Activated T-helper 1 cell treated with anti-CD3 and anti-CD28 coated beads, Interleukin-12 subunit alpha, Interleukin-12 subunit beta, Interleukin-2, Interleukin-4 antibody, amounts not matched to agents 30 ng/mL and 10 ng/mL and 1 ng/mL, durations not matched to agents 14 hours and 24 hours and 36 hours (primary cell): ENCODE data around the gene ZNF300. TPM values are rescaled to one million over a fixed set of nuclear protein-coding genes. Genes with fewer than 3 reads are reported as not detected.
A peak's percentile ranks its signal among the peaks of the same experiment; 100 is the strongest.

Experiments
- DNase-seq: peaks from one replicate; pipeline ENCODE4 v3.0.0; 2021; ENCODE audit warnings: low spot score
- H3K27ac Mint-ChIP-seq: one replicate; pipeline ENCODE4 v1.8.0; 2021; ENCODE audit warnings: mild to moderate bottlenecking, mixed read lengths
- H3K27me3 Mint-ChIP-seq: one replicate; pipeline ENCODE4 v1.8.0; 2022; ENCODE audit warnings: mild to moderate bottlenecking, moderate library complexity, mixed read lengths; ENCODE audit not compliant: insufficient read depth
- H3K36me3 Mint-ChIP-seq: one replicate; pipeline ENCODE4 v1.8.0; 2021; ENCODE audit warnings: low read depth, mixed read lengths
- H3K4me1 Mint-ChIP-seq: one replicate; pipeline ENCODE4 v1.8.0; 2021; ENCODE audit warnings: low read depth, mixed read lengths
- H3K4me3 Mint-ChIP-seq: one replicate; pipeline ENCODE4 v1.8.0; 2021; ENCODE audit warnings: mild to moderate bottlenecking, moderate library complexity, mixed read lengths
- H3K9me3 Mint-ChIP-seq: one replicate; pipeline ENCODE4 v1.8.0; 2021; ENCODE audit warnings: mixed read lengths
- intact Hi-C: fragments of 100-400 bp; cut with micrococcal nuclease; formaldehyde crosslinking; loops from one replicate; pipeline ENCODE4 v1.15.1; 2024
- total RNA-seq: library from RNA; stranded (reverse); gene quantifications from 2 replicates; pipeline ENCODE4 v1.2.3, GENCODE V29; 2022

ZNF300 gene
- total RNA-seq: 0.56 and 0.57 TPM in 2 replicates

DNA sequence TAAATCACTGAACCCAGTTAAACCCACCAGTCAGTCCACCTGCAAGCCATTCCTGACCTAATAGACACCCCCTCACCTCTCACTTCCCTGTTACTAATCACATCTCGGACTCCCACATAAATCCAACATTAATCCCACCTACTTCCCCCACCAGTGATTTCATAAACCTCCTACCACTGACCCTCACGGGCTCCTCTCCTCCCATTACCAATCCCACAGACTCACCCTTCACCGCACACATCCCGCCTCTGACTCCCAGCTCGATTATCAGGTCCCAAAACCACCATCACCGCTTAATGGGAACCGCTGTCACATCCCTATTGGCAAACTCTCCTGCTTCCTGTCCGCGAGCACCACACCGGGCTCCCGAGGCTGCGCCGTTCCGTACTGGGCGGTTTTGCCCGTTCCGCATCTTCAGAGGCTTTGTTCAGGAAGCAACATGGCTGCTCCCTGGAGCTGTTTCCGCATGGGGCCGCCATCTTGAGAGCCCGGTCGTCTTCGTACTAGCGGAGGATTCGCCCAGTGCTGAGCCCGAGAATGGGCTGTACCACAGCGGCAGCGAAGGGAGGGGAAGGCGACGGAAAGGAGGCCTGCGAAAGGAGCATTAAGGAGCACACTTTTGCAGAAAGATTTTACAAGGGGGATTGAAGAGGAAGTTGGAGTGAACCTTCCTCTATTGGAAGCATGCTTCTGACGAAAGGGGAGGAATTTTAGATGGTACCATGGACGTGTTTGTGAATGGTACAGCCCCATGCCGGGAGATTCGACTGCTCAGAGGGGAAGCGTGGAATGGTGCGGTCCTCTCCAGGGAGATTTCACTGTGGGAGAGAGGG, at the start of gene ZNF300:
Gene ZNF300 (minus strand): TSS at position 502 of the 833 bp plus-strand sequence. CDS start 1,825 bp downstream, outside the sequence.
- intact Hi-C loops: no loop called here
- no peaks in the 10 kb centered on the region for H3K27me3 Mint-ChIP-seq
- DNase-seq: peak; percentile 2
- H3K4me3 Mint-ChIP-seq: peak within 1 kb of the TSS; percentile 77
- peaks cover 62% of the 10 kb centered on the region for H3K9me3 Mint-ChIP-seq
- peak within 1 kb of the TSS; percentile 86 for H3K27ac Mint-ChIP-seq
- peaks cover 10% of the 10 kb centered on the region for H3K36me3 Mint-ChIP-seq
- H3K4me1 Mint-ChIP-seq: no peaks in the 10 kb centered on the region

- H3K36me3 Mint-ChIP-seq: no peaks in the 10 kb centered on the region
- no peak for DNase-seq
- H3K4me3 Mint-ChIP-seq: no peak overlapping the region
- H3K27ac Mint-ChIP-seq: no peak overlapping the region
- H3K9me3 Mint-ChIP-seq: peaks cover 81% of the 10 kb centered on the region
- intact Hi-C loops: no loop called here
- no peaks in the 10 kb centered on the region for H3K27me3 Mint-ChIP-seq
- no peaks in the 10 kb centered on the region for H3K4me1 Mint-ChIP-seq
Observed at GRCh38 chr5:150948539-150948938, 43.8 kb upstream of the ZNF300 start.

- H3K27me3 Mint-ChIP-seq: no peaks in the 10 kb centered on the region
- no peak overlapping the region for H3K4me3 Mint-ChIP-seq
- intact Hi-C loops: no loop called here
- H3K36me3 Mint-ChIP-seq: no peaks in the 10 kb centered on the region
- H3K4me1 Mint-ChIP-seq: no peaks in the 10 kb centered on the region
- H3K27ac Mint-ChIP-seq: no peak overlapping the region
- no peak for DNase-seq
- peaks cover 78% of the 10 kb centered on the region for H3K9me3 Mint-ChIP-seq
Observed at GRCh38 chr5:150946351-150946905, 41.6 kb upstream of the ZNF300 start.

GRCh38 chr5:150945947-150946346, 41.2 kb upstream of the ZNF300 start:
- Mint-ChIP-seq H3K4me1 (no peaks in the 10 kb centered on the region), H3K36me3 (no peaks in the 10 kb centered on the region), H3K27ac (no peak overlapping the region), H3K27me3 (no peaks in the 10 kb centered on the region), H3K9me3 (peaks cover 79% of the 10 kb centered on the region), H3K4me3 (no peak overlapping the region)
- no peak for DNase-seq
- intact Hi-C loops: no loop called here

- H3K27me3 Mint-ChIP-seq: no peaks in the 10 kb centered on the region
- H3K36me3 Mint-ChIP-seq: no peaks in the 10 kb centered on the region
- no peak overlapping the region for H3K4me3 Mint-ChIP-seq
- H3K4me1 Mint-ChIP-seq: no peaks in the 10 kb centered on the region
- H3K9me3 Mint-ChIP-seq: peaks cover 74% of the 10 kb centered on the region
- intact Hi-C loops: no loop called here
- H3K27ac Mint-ChIP-seq: no peak overlapping the region
- DNase-seq: no peak
Observed at GRCh38 chr5:150945486-150945885, 40.7 kb upstream of the ZNF300 start.

DNA sequence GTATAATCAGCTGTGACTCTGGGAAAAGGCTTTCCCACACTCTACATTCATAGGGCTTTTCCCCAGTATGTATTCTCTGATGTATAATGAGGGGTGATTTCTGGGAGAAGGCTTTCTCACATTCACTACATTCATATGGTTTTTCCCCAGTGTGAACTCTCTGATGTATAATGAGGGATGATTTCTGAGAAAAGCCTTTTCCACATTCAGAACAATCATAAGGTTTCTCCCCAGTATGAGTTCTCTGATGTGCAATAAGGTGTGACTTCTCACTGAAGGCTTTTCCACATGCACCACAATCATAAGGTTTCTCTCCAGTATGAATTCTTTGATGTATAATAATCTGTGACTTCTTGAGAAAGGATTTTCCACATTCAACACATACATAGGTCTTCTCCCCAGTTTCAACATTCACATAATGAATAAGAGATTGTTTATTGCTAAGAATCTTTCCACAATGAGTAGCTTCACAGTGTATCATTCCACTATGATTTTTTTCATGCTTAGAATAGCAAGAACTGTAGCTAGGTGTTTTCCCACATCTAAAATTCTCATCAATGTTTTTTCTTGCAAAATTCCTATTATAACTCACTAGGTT, 26.7 kb upstream of the ZNF300 start:
- no peak for DNase-seq
- peaks cover 85% of the 10 kb centered on the region for H3K9me3 Mint-ChIP-seq
- H3K27ac Mint-ChIP-seq: no peak overlapping the region
- H3K4me3 Mint-ChIP-seq: no peak overlapping the region
- H3K4me1 Mint-ChIP-seq: no peaks in the 10 kb centered on the region
- H3K36me3 Mint-ChIP-seq: peaks cover 3% of the 10 kb centered on the region
- intact Hi-C loops: no loop called here
- no peaks in the 10 kb centered on the region for H3K27me3 Mint-ChIP-seq

- no peak overlapping the region for H3K27ac Mint-ChIP-seq
- H3K36me3 Mint-ChIP-seq: no peaks in the 10 kb centered on the region
- no peak for DNase-seq
- H3K9me3 Mint-ChIP-seq: peaks cover 59% of the 10 kb centered on the region
- H3K4me3 Mint-ChIP-seq: no peak overlapping the region
- H3K27me3 Mint-ChIP-seq: no peaks in the 10 kb centered on the region
- no peaks in the 10 kb centered on the region for H3K4me1 Mint-ChIP-seq
- intact Hi-C loops: no loop called here
Observed at GRCh38 chr5:150918613-150919012, 13.8 kb upstream of the ZNF300 start.

DNA sequence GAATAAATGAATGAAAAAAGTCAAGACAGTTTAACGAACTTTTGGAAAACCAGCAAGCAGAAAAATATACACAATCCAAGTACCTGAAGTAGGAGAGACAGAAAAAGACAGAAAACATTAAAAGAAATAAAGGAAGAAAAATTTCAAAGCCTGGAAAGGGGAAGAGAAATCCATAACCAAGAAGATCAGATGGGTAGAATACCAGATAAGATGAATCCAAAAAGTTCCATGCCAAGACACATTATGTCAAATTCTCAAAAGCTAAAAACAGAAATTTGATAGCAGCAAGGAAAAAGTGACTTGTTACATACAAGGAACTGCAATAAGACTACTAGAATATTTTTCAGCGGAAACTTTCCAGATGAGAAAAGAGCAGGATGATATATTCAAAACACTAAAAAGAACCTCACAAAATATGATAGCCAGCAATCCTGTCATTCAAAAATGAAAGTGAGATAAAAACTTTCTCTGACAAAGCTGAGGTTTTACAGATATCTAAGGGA, 7.6 kb upstream of the ZNF300 start:
- Mint-ChIP-seq H3K36me3 (no peaks in the 10 kb centered on the region), H3K4me1 (no peaks in the 10 kb centered on the region), H3K27me3 (no peaks in the 10 kb centered on the region), H3K4me3 (no peak overlapping the region), H3K27ac (no peak overlapping the region), H3K9me3 (peaks cover 59% of the 10 kb centered on the region)
- no peak for DNase-seq
- intact Hi-C loops: no loop called here

GRCh38 chr5:150905312-150905683, 518 bp upstream of the ZNF300 start:
- H3K4me1 Mint-ChIP-seq: no peaks in the 10 kb centered on the region
- intact Hi-C loops: no loop called here
- H3K36me3 Mint-ChIP-seq: peaks cover 10% of the 10 kb centered on the region
- DNase-seq: no peak
- H3K4me3 Mint-ChIP-seq: no peak overlapping the region
- no peak overlapping the region for H3K27ac Mint-ChIP-seq
- H3K27me3 Mint-ChIP-seq: no peaks in the 10 kb centered on the region
- peaks cover 61% of the 10 kb centered on the region for H3K9me3 Mint-ChIP-seq

DNA sequence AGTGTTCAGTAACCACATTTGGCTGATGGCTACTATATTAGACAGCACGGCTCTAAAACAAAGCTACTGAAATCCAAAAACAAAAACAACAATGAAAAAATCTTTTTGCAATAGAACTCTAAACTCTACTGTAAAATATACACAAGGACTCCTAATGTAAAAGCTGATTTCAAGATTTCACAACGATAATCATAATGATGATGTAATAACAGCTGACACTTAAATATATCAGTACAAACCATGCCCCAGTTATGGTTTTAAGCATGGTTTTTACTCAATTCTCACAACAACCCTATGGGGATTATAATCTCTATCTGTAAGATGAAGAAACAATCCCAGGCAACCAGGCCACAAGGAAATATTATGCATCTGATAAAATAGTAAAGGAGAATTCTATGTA, 3.3 kb downstream of the ZNF300 start:
- H3K9me3 Mint-ChIP-seq: peaks cover 75% of the 10 kb centered on the region
- H3K4me1 Mint-ChIP-seq: no peaks in the 10 kb centered on the region
- DNase-seq: no peak
- H3K27me3 Mint-ChIP-seq: no peaks in the 10 kb centered on the region
- H3K36me3 Mint-ChIP-seq: peaks cover 12% of the 10 kb centered on the region
- H3K4me3 Mint-ChIP-seq: no peak overlapping the region
- no peak overlapping the region for H3K27ac Mint-ChIP-seq
- intact Hi-C loops: no loop called here

GRCh38 chr5:150895431-150896428, 9.1 kb downstream of the ZNF300 start:
- no peak for DNase-seq
- Mint-ChIP-seq H3K27ac (no peak overlapping the region), H3K27me3 (no peaks in the 10 kb centered on the region), H3K4me3 (no peak overlapping the region), H3K36me3 (peaks cover 3% of the 10 kb centered on the region), H3K4me1 (no peaks in the 10 kb centered on the region), H3K9me3 (peaks cover 84% of the 10 kb centered on the region)
- intact Hi-C loops: no loop called here

GRCh38 chr5:150879358-150879757, 25.4 kb downstream of the ZNF300 start:
- no peak overlapping the region for H3K4me3 Mint-ChIP-seq
- no peaks in the 10 kb centered on the region for H3K4me1 Mint-ChIP-seq
- H3K36me3 Mint-ChIP-seq: no peaks in the 10 kb centered on the region
- H3K27ac Mint-ChIP-seq: no peak overlapping the region
- intact Hi-C loops: no loop called here
- no peak for DNase-seq
- no peaks in the 10 kb centered on the region for H3K27me3 Mint-ChIP-seq
- H3K9me3 Mint-ChIP-seq: peaks cover 30% of the 10 kb centered on the region
